ENCODE results near the gene CCDC57. TPM values are rescaled to one million over a fixed set of nuclear protein-coding genes. Genes with fewer than 3 reads are reported as not detected.

CCDC57 gene
- total and polyA plus RNA-seq, 8 donors = 19.6 to 176 (median 25.4) TPM

GRCh38 chr17:82228278-82228841 lies 15.7 kb upstream of the CCDC57 start:
- Histone ChIP-seq H3K27ac (peak overlapping the region in 3 of 4 donors; percentile 13 to 84 (median 73)), H3K27me3 (no peaks in the 10 kb centered on the region), H3K4me1 (peaks cover 0 to 5% (median 0%) of the 10 kb centered on the region in 3 donors), H3K4me3 (peak overlapping the region in 2 of 4 donors; percentile 17 to 40), H3K9me3 (no peaks in the 10 kb centered on the region), H3K36me3 (no peaks in the 10 kb centered on the region)
- intact Hi-C loops (cut with DNase I) = no loop called here
- ATAC-seq = peak in 3 of 4 donors; percentile 2 to 5 (median 3)
- WGBS, 2 donors = 34 to 37% methylated on average over 55 to 63 of the region's 63 CpGs
- FAIRE-seq = no peak
- peak in 2 of 6 donors; percentile 43 to 74 for DNase-seq
- no peak for TF ChIP-seq CTCF (IDR thresholded peaks at IDR 0.05)

GRCh38 chr17:82227629-82228277 lies 15.1 kb upstream of the CCDC57 start:
- peak overlapping the region in 1 of 4 donors; percentile 40 for H3K4me3 ChIP-seq
- H3K4me1 ChIP-seq = peaks cover 0 to 5% (median 0%) of the 10 kb centered on the region in 3 donors
- WGBS, 2 donors = 78 to 84% methylated on average over 18 of the region's 18 CpGs
- peak overlapping the region in 3 of 4 donors; percentile 13 to 84 (median 73) for H3K27ac ChIP-seq
- no peak for TF ChIP-seq CTCF (IDR thresholded peaks at IDR 0.05)
- ATAC-seq (no peak), DNase-seq (peak in 2 of 6 donors; percentile 24 to 65), FAIRE-seq (no peak)
- no peaks in the 10 kb centered on the region for H3K36me3 ChIP-seq
- intact Hi-C loops (cut with DNase I) = no loop called here
- no peaks in the 10 kb centered on the region for H3K27me3 ChIP-seq
- no peaks in the 10 kb centered on the region for H3K9me3 ChIP-seq

GRCh38 chr17:82226809-82227628 lies 14.4 kb upstream of the CCDC57 start:
- no peak overlapping the region for H3K27ac ChIP-seq
- H3K4me1 ChIP-seq = peaks cover 0 to 5% (median 0%) of the 10 kb centered on the region in 3 donors

GRCh38 chr17:82226146-82226808 lies 13.6 kb upstream of the CCDC57 start:
- no peak for TF ChIP-seq CTCF (IDR thresholded peaks at IDR 0.05)
- WGBS, 2 donors = 86 to 87% methylated on average over 15 of the region's 15 CpGs
- Histone ChIP-seq H3K4me1 (peaks cover 0 to 5% (median 0%) of the 10 kb centered on the region in 3 donors), H3K36me3 (no peaks in the 10 kb centered on the region), H3K27ac (no peak overlapping the region), H3K4me3 (no peak overlapping the region), H3K27me3 (no peaks in the 10 kb centered on the region), H3K9me3 (no peaks in the 10 kb centered on the region)
- DNase-seq (peak in 2 of 6 donors; percentile 22 to 64), ATAC-seq (no peak), FAIRE-seq (no peak)
- intact Hi-C loops (cut with DNase I) = no loop called here

More at GRCh38 chr17:82226809-82227628, 14.4 kb upstream of the CCDC57 start:
- no peak for TF ChIP-seq CTCF (IDR thresholded peaks at IDR 0.05)
- intact Hi-C loops (cut with DNase I) = no loop called here
- 82 to 93% methylated on average over 13 to 16 of the region's 16 CpGs for WGBS, 2 donors
- no peak for ATAC-seq
- no peaks in the 10 kb centered on the region for H3K36me3 ChIP-seq
- H3K9me3 ChIP-seq = no peaks in the 10 kb centered on the region
- H3K27me3 ChIP-seq = no peaks in the 10 kb centered on the region
- peak in 1 of 6 donors; percentile 67 for DNase-seq
- no peak for FAIRE-seq
- H3K4me3 ChIP-seq = no peak overlapping the region
